Pons (tissue), 1 donor: ENCODE results near the gene SLC66A1.

Experiments used
- DNase-seq: peaks from one replicate; pipeline ENCODE4 v3.0.0-alpha.2; 2016; ENCODE audit warnings: low spot score

SLC66A1 gene

GRCh38 chr1:19325368-19325957 lies 13.3 kb downstream of the SLC66A1 start:
- DNase-seq = no peak

GRCh38 chr1:19325958-19326747 lies 14.0 kb downstream of the SLC66A1 start:
- DNase-seq = no peak

- no peak for DNase-seq
Measured at GRCh38 chr1:19326748-19327065, 14.6 kb downstream of the SLC66A1 start.

GRCh38 chr1:19327301-19327700 lies 15.2 kb downstream of the SLC66A1 start:
- no peak for DNase-seq

GRCh38 chr1:19327736-19328135 lies 15.6 kb downstream of the SLC66A1 start:
- DNase-seq = no peak

GRCh38 chr1:19328486-19328885 lies 16.4 kb downstream of the SLC66A1 start:
- DNase-seq = no peak

- no peak for DNase-seq
Measured at GRCh38 chr1:19329188-19329587, 17.1 kb downstream of the SLC66A1 start.

- DNase-seq = no peak
Measured at GRCh38 chr1:19329611-19330010, 17.5 kb downstream of the SLC66A1 start.

GRCh38 chr1:19330449-19331135 lies 18.5 kb downstream of the SLC66A1 start:
- no peak for DNase-seq

GRCh38 chr1:19331262-19331878 lies 19.2 kb downstream of the SLC66A1 start:
- DNase-seq = no peak

GRCh38 chr1:19332832-19333231 lies 20.7 kb downstream of the SLC66A1 start:
- no peak for DNase-seq

- no peak for DNase-seq
Measured at GRCh38 chr1:19333587-19334354, 21.6 kb downstream of the SLC66A1 start.

GRCh38 chr1:19336543-19336942 lies 24.4 kb downstream of the SLC66A1 start:
- no peak for DNase-seq

GRCh38 chr1:19337289-19337688 lies 25.2 kb downstream of the SLC66A1 start:
- DNase-seq = no peak

GRCh38 chr1:19338323-19338762 lies 26.2 kb downstream of the SLC66A1 start:
- no peak for DNase-seq

- DNase-seq = no peak
Measured at GRCh38 chr1:19339214-19339861, 27.2 kb downstream of the SLC66A1 start.

GRCh38 chr1:19340387-19340937 lies 28.3 kb downstream of the SLC66A1 start:
- no peak for DNase-seq

GRCh38 chr1:19341201-19342061 lies 29.3 kb downstream of the SLC66A1 start:
- DNase-seq = peak; percentile 41

GRCh38 chr1:19342062-19342750 lies 30.1 kb downstream of the SLC66A1 start:
- DNase-seq = no peak
